Spleen (tissue), 11 donors: ENCODE data around the gene DOCK4. TPM values are rescaled to one million over a fixed set of nuclear protein-coding genes. Genes with fewer than 3 reads are reported as not detected.

ENCODE experiments used
- DNase-seq: peaks from one replicate; pipeline ENCODE4 v3.0.0-alpha.2; 2020
- H3K27ac ChIP-seq, 8 donors: fragments of 200-600 bp; sonication (generic) in 7 of 8; 1 replicate in 4 of 8; 2 replicates in 4 of 8; pipeline versions ENCODE4 v1.5.0 to v1.8.0; 2016 to 2021; ENCODE audit warnings: inconsistent platforms in 4 of 8, mild to moderate bottlenecking in 4 of 8, moderate library complexity in 1 of 8
- H3K27me3 ChIP-seq, 7 donors: fragments of 200-600 bp; sonication (generic) in 6 of 7; replicated peaks in 1 of 7; 1 replicate in 4 of 7; 2 replicates in 3 of 7; pipeline versions ENCODE4 v1.5.0 to v1.8.0; 2016 to 2021; ENCODE audit warnings: inconsistent platforms in 3 of 7, mild to moderate bottlenecking in 1 of 7
- H3K36me3 ChIP-seq, 6 donors: fragments of 200-600 bp; sonication (generic) in 5 of 6; 1 replicate in 4 of 6; 2 replicates in 2 of 6; pipeline versions ENCODE4 v1.5.0 to v1.8.0; 2016 to 2021; ENCODE audit warnings: inconsistent platforms in 2 of 6
- H3K4me1 ChIP-seq, 6 donors: fragments of 200-600 bp; sonication (generic) in 5 of 6; 1 replicate in 3 of 6; 2 replicates in 3 of 6; pipeline versions ENCODE4 v1.5.0 to v1.8.0; 2016 to 2021; ENCODE audit warnings: inconsistent platforms in 3 of 6
- H3K4me3 ChIP-seq, 8 donors: fragments of 200-600 bp; sonication (generic) in 7 of 8; 1 replicate in 4 of 8; 2 replicates in 4 of 8; pipeline versions ENCODE4 v1.5.0 to v1.8.0; 2016 to 2021; ENCODE audit warnings: inconsistent platforms in 4 of 8, mild to moderate bottlenecking in 4 of 8, moderate library complexity in 2 of 8
- H3K9me3 ChIP-seq, 8 donors: fragments of 200-600 bp; sonication (generic) in 7 of 8; 1 replicate in 4 of 8; 2 replicates in 4 of 8; pipeline versions ENCODE4 v1.5.0 to v1.8.0; 2016 to 2021; ENCODE audit warnings: inconsistent platforms in 4 of 8
- POLR2A ChIP-seq, 3 donors: fragments of 450-650 bp; IDR thresholded peaks; one replicate each; pipeline ENCODE4 v1.5.1; 2017; ENCODE audit warnings: antibody characterized with exemption in 3 of 3, mild to moderate bottlenecking in 1 of 3
- POLR2AphosphoS5 ChIP-seq, 3 donors: sonication (generic); formaldehyde crosslinking; IDR thresholded peaks; one replicate each; pipeline ENCODE4 v1.5.1; 2017; ENCODE audit warnings: antibody characterized with exemption in 3 of 3
- WGBS, 5 donors: extraction: QIAGEN DNeasy Blood & Tissue Kit in 3 of 5; methylation state at CpG; one replicate each; pipeline versions ENCODE4 v1.1.5 to v1.1.7; 2013 to 2018; 5-methylcytosine and 5-hydroxymethylcytosine counted together
- intact Hi-C: fragments of 100-400 bp; cut with DNase I; formaldehyde crosslinking; loops from one replicate; pipeline ENCODE4 v1.15.0; 2023; ENCODE audit warnings: low total_unique reads
- polyA plus RNA-seq, 3 donors: library from polyadenylated mRNA; stranded (reverse); fragments of 200-250 nt; gene quantifications; one replicate each; pipeline ENCODE4 v1.2.1, GENCODE V29; 2013
- total RNA-seq, 7 donors: library from RNA; depleted of rRNA in 3 of 7; stranded (reverse); fragments of >200 nt in 3 of 7; fragmentation: NEBNext Ultra II Directional in 4 of 7; extraction: Animal tissue kit (Norgen Biotek cat#: 25700) in 4 of 7; gene quantifications; one replicate each; pipeline versions ENCODE4 v1.1.0 to v1.2.1, GENCODE V29; 2016 to 2021
- TF ChIP-seq, protein P1 (sequence below), 11 experiments: fragments of 200-600 bp in 7 of 11; fragments of 450-650 bp in 4 of 11; sonication (generic) in 4 of 11; IDR thresholded peaks in 8 of 11; conservative IDR thresholded peaks in 3 of 11; 1 replicate in 7 of 11; 2 replicates in 4 of 11; pipeline versions ENCODE4 v1.4.0 to v1.8.0; 2016 to 2021; ENCODE audit warnings: antibody characterized with exemption in 11 of 11, inconsistent platforms in 4 of 11, mild to moderate bottlenecking in 1 of 11
- donor health status: healthy with polysubstance abuse.
- donor health status: DM: no; HTN: no; CAD: no; lungs with moderate emphysema.
- donor health status: DM: no; HTN: no; CAD: no.
- donor health status: Bipolar disorder and iron deficiency.
- donor health status: healthy.
- donor health status: DM: no; HTN: no; CAD: no.
- donor health status: DM: yes; HTN: yes; CAD: no.

The DOCK4 gene
- total and polyA plus RNA-seq, 10 donors, result 1.4 to 26.9 (median 14.2) TPM

DNA sequence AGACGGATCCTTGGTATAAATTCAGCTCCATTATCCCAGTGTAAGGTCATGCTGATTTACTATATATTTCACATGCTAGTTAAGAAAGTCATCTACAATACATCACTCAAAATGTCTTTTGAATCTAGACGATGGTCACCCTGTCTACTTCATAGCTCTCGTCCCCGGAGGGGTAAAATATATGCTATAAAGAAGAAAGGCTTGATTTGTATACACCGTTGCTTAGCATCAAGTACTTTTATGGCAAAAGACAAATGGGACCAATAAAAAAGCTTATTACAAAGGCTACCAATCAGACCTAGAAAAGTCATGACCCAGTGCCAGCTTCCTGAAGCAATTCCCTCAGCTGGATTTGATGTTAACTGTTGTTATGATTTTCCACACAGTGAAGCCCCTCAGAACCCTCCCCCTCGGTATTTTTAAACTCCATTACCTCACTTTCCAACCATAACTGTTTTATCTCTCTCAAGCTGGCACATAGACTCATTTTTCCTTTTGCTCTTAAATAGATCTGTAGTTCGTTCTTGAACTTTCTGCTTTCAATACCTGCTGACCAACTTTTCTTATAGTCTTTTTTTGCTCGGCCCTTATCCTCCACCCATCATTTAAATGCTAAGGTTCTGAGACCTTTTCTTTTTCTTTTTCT is 104.9 kb downstream of the DOCK4 start:
- Histone ChIP-seq H3K27ac (no peak overlapping the region), H3K36me3 (no peaks in the 10 kb centered on the region), H3K27me3 (no peaks in the 10 kb centered on the region), H3K9me3 (no peaks in the 10 kb centered on the region), H3K4me1 (no peaks in the 10 kb centered on the region), H3K4me3 (no peak overlapping the region)
- WGBS, 5 donors, result 75 to 82% (median 81%) methylated on average over 8 of the region's 8 CpGs
- TF ChIP-seq, protein P1, sequence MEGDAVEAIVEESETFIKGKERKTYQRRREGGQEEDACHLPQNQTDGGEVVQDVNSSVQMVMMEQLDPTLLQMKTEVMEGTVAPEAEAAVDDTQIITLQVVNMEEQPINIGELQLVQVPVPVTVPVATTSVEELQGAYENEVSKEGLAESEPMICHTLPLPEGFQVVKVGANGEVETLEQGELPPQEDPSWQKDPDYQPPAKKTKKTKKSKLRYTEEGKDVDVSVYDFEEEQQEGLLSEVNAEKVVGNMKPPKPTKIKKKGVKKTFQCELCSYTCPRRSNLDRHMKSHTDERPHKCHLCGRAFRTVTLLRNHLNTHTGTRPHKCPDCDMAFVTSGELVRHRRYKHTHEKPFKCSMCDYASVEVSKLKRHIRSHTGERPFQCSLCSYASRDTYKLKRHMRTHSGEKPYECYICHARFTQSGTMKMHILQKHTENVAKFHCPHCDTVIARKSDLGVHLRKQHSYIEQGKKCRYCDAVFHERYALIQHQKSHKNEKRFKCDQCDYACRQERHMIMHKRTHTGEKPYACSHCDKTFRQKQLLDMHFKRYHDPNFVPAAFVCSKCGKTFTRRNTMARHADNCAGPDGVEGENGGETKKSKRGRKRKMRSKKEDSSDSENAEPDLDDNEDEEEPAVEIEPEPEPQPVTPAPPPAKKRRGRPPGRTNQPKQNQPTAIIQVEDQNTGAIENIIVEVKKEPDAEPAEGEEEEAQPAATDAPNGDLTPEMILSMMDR (IDR thresholded peaks at IDR 0.05 in 8 of 11, conservative IDR thresholded peaks at IDR 0.05 in 3 of 11), result no peak
- no peak for TF ChIP-seq POLR2A (IDR thresholded peaks at IDR 0.05)
- no peak for TF ChIP-seq POLR2AphosphoS5 (IDR thresholded peaks at IDR 0.05)
- no peak for DNase-seq
- intact Hi-C loops, result no loop called here

DNA sequence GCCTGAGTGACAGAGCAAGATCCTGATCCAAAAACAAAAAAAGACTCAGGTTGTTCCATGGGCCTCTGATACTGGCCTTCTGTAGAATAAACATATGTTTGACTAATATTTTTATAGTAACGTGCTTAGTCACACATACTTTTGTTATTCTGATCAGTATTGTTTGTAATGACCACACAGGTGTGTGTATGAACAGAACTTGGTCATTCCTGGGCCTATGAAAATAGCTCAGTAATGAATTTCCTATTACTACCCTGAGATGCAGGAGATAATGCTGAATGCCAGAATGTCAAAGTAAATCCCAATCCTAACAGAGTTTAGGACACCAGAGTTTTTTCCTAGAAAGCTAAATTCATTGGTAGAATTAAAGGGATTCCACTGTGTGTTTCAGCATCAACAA is 108.7 kb downstream of the DOCK4 start:
- 86 to 97% (median 90%) methylated on average over 1 of the region's 1 CpG for WGBS, 5 donors
- no peak for DNase-seq
- Histone ChIP-seq H3K27ac (no peak overlapping the region), H3K4me1 (no peaks in the 10 kb centered on the region), H3K27me3 (no peaks in the 10 kb centered on the region), H3K4me3 (no peak overlapping the region), H3K9me3 (no peaks in the 10 kb centered on the region), H3K36me3 (no peaks in the 10 kb centered on the region)
- TF ChIP-seq POLR2A (IDR thresholded peaks at IDR 0.05) (no peak), POLR2AphosphoS5 (IDR thresholded peaks at IDR 0.05) (no peak)
- TF ChIP-seq, protein P1 (IDR thresholded peaks at IDR 0.05 in 8 of 11, conservative IDR thresholded peaks at IDR 0.05 in 3 of 11), result no peak
- intact Hi-C loops, result no loop called here

- Histone ChIP-seq H3K36me3 (no peaks in the 10 kb centered on the region), H3K4me3 (no peak overlapping the region), H3K9me3 (no peaks in the 10 kb centered on the region), H3K27ac (no peak overlapping the region), H3K27me3 (no peaks in the 10 kb centered on the region), H3K4me1 (no peaks in the 10 kb centered on the region)
- 84 to 92% (median 87%) methylated on average over 5 of the region's 5 CpGs for WGBS, 5 donors
- TF ChIP-seq POLR2AphosphoS5 (IDR thresholded peaks at IDR 0.05), result no peak
- DNase-seq, result no peak
- intact Hi-C loops, result no loop called here
These were observed 112.8 kb downstream of the DOCK4 start for GRCh38 chr7:112093409-112093808.

- Histone ChIP-seq H3K27ac (no peak overlapping the region), H3K36me3 (no peaks in the 10 kb centered on the region), H3K27me3 (no peaks in the 10 kb centered on the region), H3K9me3 (no peaks in the 10 kb centered on the region), H3K4me3 (no peak overlapping the region), H3K4me1 (no peaks in the 10 kb centered on the region)
- no peak for DNase-seq
- no peak for TF ChIP-seq POLR2A (IDR thresholded peaks at IDR 0.05)
- no peak for TF ChIP-seq POLR2AphosphoS5 (IDR thresholded peaks at IDR 0.05)
- TF ChIP-seq, protein P1 (IDR thresholded peaks at IDR 0.05 in 8 of 11, conservative IDR thresholded peaks at IDR 0.05 in 3 of 11), result no peak
- intact Hi-C loops, result no loop called here
- 79 to 88% (median 87%) methylated on average over 5 of the region's 5 CpGs for WGBS, 5 donors
These were observed 113.3 kb downstream of the DOCK4 start for GRCh38 chr7:112092709-112093395.
